HepG2 (cell line): ENCODE results near the gene ANKS1B. TPM values are rescaled to one million over a fixed set of nuclear protein-coding genes. Genes with fewer than 3 reads are reported as not detected.

ENCODE experiments used
- ATAC-seq: fragments of 200-7000 bp; cut with Tn5 transposase; 3 replicates; pipeline ENCODE4 v1.9.1; 2020; ENCODE audit warnings: mild to moderate bottlenecking, moderate library complexity
- BruUV-seq: library from RNA; stranded (reverse); fragments of 400-500 nt; replicated peaks from 2 replicates; lab custom pipeline; 2021; lab: Mats Ljungman, UMichigan
- CTCF ChIA-PET: fragments of 300-600 bp; formaldehyde crosslinking; extraction: SDS; loops from one replicate; lab custom pipeline; 2021; ENCODE audit warnings: low total read pairs, inconsistent platforms, low intra/inter-chr PET ratio; lab: Yijun Ruan, JAX
- POLR2A ChIA-PET: fragments of 350-600 bp; sonication (Branson Sonifier 250); formaldehyde crosslinking; loops from one replicate; lab custom pipeline; 2020; ENCODE audit warnings: antibody characterized with exemption, inconsistent platforms; lab: Yijun Ruan, JAX
- DNase-seq: peaks from one replicate; pipeline ENCODE4 v3.0.0-alpha.2; 2015; ENCODE audit warnings: low spot score
- FAIRE-seq: peaks from 3 replicates; lab custom pipeline; 2011; peaks lifted over from hg19 to GRCh38; lab: Jason Lieb, UNC
- H2AFZ ChIP-seq: one replicate; pipeline ENCODE4 v1.6.1; 2011; ENCODE audit warnings: low read length, inconsistent platforms
- H3K27ac ChIP-seq: fragments of 300-600 bp; 3 replicates; pipeline ENCODE4 v1.8.0; 2011; ENCODE audit warnings: mixed run types, mild to moderate bottlenecking, mixed read lengths, low read length, inconsistent platforms; ENCODE audit not compliant: insufficient read depth; ENCODE audit errors: extremely low read length
- H3K27me3 ChIP-seq, 2 experiments: fragments of 200-600 bp in 1 of 2; 2 replicates in 1 of 2; 3 replicates in 1 of 2; pipeline versions ENCODE4 v1.6.0 to v1.8.0; 2011; ENCODE audit warnings: low read length in 2 of 2, mild to moderate bottlenecking in 2 of 2, moderate library complexity in 2 of 2, inconsistent platforms in 1 of 2; ENCODE audit not compliant: insufficient read depth in 2 of 2, control insufficient read depth in 1 of 2
- H3K36me3 ChIP-seq, 2 experiments: fragments of 200-600 bp in 1 of 2; replicated peaks in 1 of 2; 2 replicates in 1 of 2; 3 replicates in 1 of 2; pipeline versions ENCODE4 v1.5.1 to v1.8.0; 2011; ENCODE audit warnings: low read length in 2 of 2, inconsistent platforms in 1 of 2; ENCODE audit not compliant: insufficient read depth in 2 of 2, control insufficient read depth in 1 of 2
- H3K4me1 ChIP-seq: 2 replicates; pipeline ENCODE4 v1.5.1; 2012; ENCODE audit warnings: low read length, inconsistent platforms; ENCODE audit not compliant: insufficient read depth
- H3K4me2 ChIP-seq: 2 replicates; pipeline ENCODE4 v1.6.0; 2011; ENCODE audit warnings: low read depth, low read length, inconsistent platforms
- H3K4me3 ChIP-seq, 3 experiments: fragments of 200-600 bp in 1 of 3; sonication (generic), shearing (Covaris generic) in 1 of 3; replicated peaks in 1 of 3; 2 replicates each; pipeline ENCODE4 v1.5.1; 2011 to 2016; ENCODE audit warnings: low read length in 3 of 3, inconsistent platforms in 2 of 3, low read depth in 2 of 3, mild to moderate bottlenecking in 2 of 3, control low read depth in 1 of 3, mixed read lengths in 1 of 3; ENCODE audit not compliant: insufficient read depth in 1 of 3
- H3K79me2 ChIP-seq: one replicate; pipeline ENCODE4 v1.6.1; 2011; ENCODE audit warnings: low read length, inconsistent platforms; ENCODE audit not compliant: insufficient read depth
- H3K9ac ChIP-seq: 2 replicates; pipeline ENCODE4 v1.6.0; 2011; ENCODE audit warnings: mild to moderate bottlenecking, low read depth, low read length, inconsistent platforms; ENCODE audit not compliant: insufficient read depth
- H3K9me3 ChIP-seq: 2 replicates; pipeline ENCODE4 v1.5.1; 2012; ENCODE audit warnings: mild to moderate bottlenecking, low read length
- H4K20me1 ChIP-seq: 2 replicates; pipeline ENCODE4 v1.6.0; 2011; ENCODE audit warnings: inconsistent platforms, mild to moderate bottlenecking, low read length, moderate library complexity; ENCODE audit not compliant: insufficient read depth
- GFI1 ChIP-seq: sonication (generic); formaldehyde crosslinking; IDR thresholded peaks from 2 replicates; pipeline ENCODE4 v1.5.0; 2020; ENCODE audit warnings: missing genetic modification reagents, mild to moderate bottlenecking, borderline replicate concordance
- KAT2B ChIP-seq: fragments of 150-350 bp; IDR thresholded peaks from 2 replicates; pipeline ENCODE4 v1.6.1; 2014; ENCODE audit warnings: low read depth, low read length, borderline replicate concordance
- NCOR1 ChIP-seq: fragments of 200-600 bp; sonication (generic); IDR thresholded peaks from 2 replicates; pipeline ENCODE4 v1.7.0; 2017; ENCODE audit warnings: antibody characterized with exemption, low read length, borderline replicate concordance
- SAP130 ChIP-seq: IDR thresholded peaks from 2 replicates; pipeline ENCODE4 v1.6.1; 2016; ENCODE audit warnings: low read depth
- ZBTB20 ChIP-seq: sonication (generic); formaldehyde crosslinking; IDR thresholded peaks from 2 replicates; pipeline ENCODE4 v1.8.1; 2023; ENCODE audit warnings: missing genetic modification reagents, low read depth, mild to moderate bottlenecking, borderline replicate concordance
- ZFP90 ChIP-seq: sonication (generic); formaldehyde crosslinking; IDR thresholded peaks from 2 replicates; pipeline ENCODE4 v1.8.0; 2022; ENCODE audit warnings: missing genetic modification reagents, mild to moderate bottlenecking, inconsistent platforms, borderline replicate concordance
- ZMYM3 ChIP-seq: sonication (generic); formaldehyde crosslinking; IDR thresholded peaks from 2 replicates; pipeline ENCODE4 v1.5.1; 2020; ENCODE audit warnings: mild to moderate bottlenecking, missing genetic modification reagents
- ZNF558 ChIP-seq: sonication (generic); formaldehyde crosslinking; IDR thresholded peaks from 2 replicates; pipeline ENCODE4 v1.9.0; 2022; ENCODE audit warnings: mild to moderate bottlenecking, missing genetic modification reagents, borderline replicate concordance
- ZNF614 ChIP-seq: IDR thresholded peaks from 2 replicates; pipeline ENCODE4 v1.6.1; 2018; ENCODE audit warnings: missing biosample characterization, missing genetic modification reagents, inconsistent platforms, borderline replicate concordance
- WGBS: methylation state at CpG from one replicate; pipeline ENCODE4 v1.1.6; 2017; ENCODE audit warnings: low lambda C conversion rate; 5-methylcytosine and 5-hydroxymethylcytosine counted together
- in situ Hi-C: cut with HindIII; loops from 2 replicates; pipeline ENCODE4 v1.10.0; 2017; ENCODE audit warnings: low pct_unique_long_range_greater_than_20kb; ENCODE audit not compliant: extremely low pct_ligation_motif_present
- intact Hi-C: fragments of 100-400 bp; cut with micrococcal nuclease; formaldehyde crosslinking; loops from one replicate; pipeline ENCODE4 v1.10.0; 2022; ENCODE audit not compliant: unreplicated experiment
- polyA plus RNA-seq, 8 experiments: library from polyadenylated mRNA; depleted of rRNA in 3 of 8; stranded (reverse) in 7 of 8; unstranded in 1 of 8; fragments of >200 nt; fragmentation: Illumina TruSeq in 4 of 8; extraction: Trizol in 4 of 8; gene quantifications; 2 replicates each; pipeline versions ENCODE4 v1.2.1 to v1.2.3, GENCODE V29; 2011 to 2016; ENCODE audit warnings: low read depth in 4 of 8, missing spikeins in 1 of 8, mixed read lengths in 1 of 8; ENCODE audit not compliant: insufficient read depth in 1 of 8
- total RNA-seq, 5 experiments: library from RNA; depleted of rRNA; stranded (reverse); fragments of >200 nt; fragmentation: Illumina TruSeq; extraction: Trizol; gene quantifications; 2 replicates each; pipeline ENCODE4 v1.2.3, GENCODE V29; 2016; ENCODE audit warnings: low read depth in 1 of 5
- TF ChIP-seq, protein P1 (sequence below): sonication (generic); formaldehyde crosslinking; IDR thresholded peaks from 2 replicates; pipeline ENCODE4 v1.8.1; 2023; ENCODE audit warnings: mild to moderate bottlenecking, missing genetic modification reagents, borderline replicate concordance
- TF ChIP-seq, protein P2 (sequence below): sonication (generic); formaldehyde crosslinking; IDR thresholded peaks from 2 replicates; pipeline ENCODE4 v1.5.1; 2020; ENCODE audit warnings: missing genetic modification reagents, mild to moderate bottlenecking, borderline replicate concordance
- TF ChIP-seq, protein P3 (sequence below): sonication (generic); formaldehyde crosslinking; IDR thresholded peaks from 2 replicates; pipeline ENCODE4 v1.8.0; 2022; ENCODE audit warnings: mild to moderate bottlenecking, missing genetic modification reagents, borderline replicate concordance
- TF ChIP-seq, protein P4 (sequence below): sonication (generic); formaldehyde crosslinking; IDR thresholded peaks from 2 replicates; pipeline ENCODE4 v1.8.0; 2022; ENCODE audit warnings: missing genetic modification reagents, mild to moderate bottlenecking, inconsistent platforms, borderline replicate concordance
- TF ChIP-seq, protein P5 (sequence below): sonication (generic); formaldehyde crosslinking; IDR thresholded peaks from 2 replicates; pipeline ENCODE4 v1.5.1; 2020; ENCODE audit warnings: missing genetic modification reagents, mild to moderate bottlenecking, borderline replicate concordance

Gene ANKS1B
- total and polyA plus RNA-seq, 2 of the 13 experiments (the other 11 are each of a cell fraction or from before 2014, with no cell fraction given), result 0.15 TPM; not detected in 1

DNA sequence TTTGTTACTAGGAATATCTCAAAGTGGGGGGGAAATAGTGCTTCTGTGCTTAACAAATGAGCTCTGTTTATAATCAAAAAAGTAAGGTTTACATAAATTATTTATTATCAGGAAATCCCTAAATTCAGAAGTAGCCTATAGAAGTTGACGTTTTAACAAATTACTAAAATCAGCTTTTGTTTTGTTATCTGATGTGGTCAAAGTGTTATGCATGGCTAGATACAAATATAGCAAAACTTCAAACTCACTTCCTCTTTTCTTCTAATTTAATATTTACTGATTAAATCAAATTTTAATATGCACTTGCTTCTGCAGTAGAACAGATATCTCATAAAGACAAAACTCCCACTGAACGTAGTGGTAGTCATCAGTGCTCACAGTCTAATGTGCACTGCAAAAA lies 289.7 kb downstream of the ANKS1B start:
- Histone ChIP-seq H3K4me1 (no peaks in the 10 kb centered on the region), H3K4me2 (no peak overlapping the region), H3K79me2 (no peaks in the 10 kb centered on the region), H2AFZ (no peak overlapping the region), H3K9me3 (no peaks in the 10 kb centered on the region)
- ChIA-PET CTCF (no interaction called here), POLR2A (no interaction called here)
- no TSS peak for BruUV-seq
- intact Hi-C loops, result no loop called here
- in situ Hi-C loops, result no loop called here
- TF ChIP-seq, protein P1, sequence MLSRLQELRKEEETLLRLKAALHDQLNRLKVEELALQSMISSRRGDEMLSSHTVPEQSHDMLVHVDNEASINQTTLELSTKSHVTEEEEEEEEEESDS (CRISPR knock-in tag), result no peak
- TF ChIP-seq ZMYM3 (CRISPR knock-in tag), result no peak
- TF ChIP-seq, protein P2, sequence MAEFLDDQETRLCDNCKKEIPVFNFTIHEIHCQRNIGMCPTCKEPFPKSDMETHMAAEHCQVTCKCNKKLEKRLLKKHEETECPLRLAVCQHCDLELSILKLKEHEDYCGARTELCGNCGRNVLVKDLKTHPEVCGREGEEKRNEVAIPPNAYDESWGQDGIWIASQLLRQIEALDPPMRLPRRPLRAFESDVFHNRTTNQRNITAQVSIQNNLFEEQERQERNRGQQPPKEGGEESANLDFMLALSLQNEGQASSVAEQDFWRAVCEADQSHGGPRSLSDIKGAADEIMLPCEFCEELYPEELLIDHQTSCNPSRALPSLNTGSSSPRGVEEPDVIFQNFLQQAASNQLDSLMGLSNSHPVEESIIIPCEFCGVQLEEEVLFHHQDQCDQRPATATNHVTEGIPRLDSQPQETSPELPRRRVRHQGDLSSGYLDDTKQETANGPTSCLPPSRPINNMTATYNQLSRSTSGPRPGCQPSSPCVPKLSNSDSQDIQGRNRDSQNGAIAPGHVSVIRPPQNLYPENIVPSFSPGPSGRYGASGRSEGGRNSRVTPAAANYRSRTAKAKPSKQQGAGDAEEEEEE (CRISPR knock-in tag), result no peak
- no peak for TF ChIP-seq ZBTB20 (CRISPR knock-in tag)
- TF ChIP-seq, protein P3, sequence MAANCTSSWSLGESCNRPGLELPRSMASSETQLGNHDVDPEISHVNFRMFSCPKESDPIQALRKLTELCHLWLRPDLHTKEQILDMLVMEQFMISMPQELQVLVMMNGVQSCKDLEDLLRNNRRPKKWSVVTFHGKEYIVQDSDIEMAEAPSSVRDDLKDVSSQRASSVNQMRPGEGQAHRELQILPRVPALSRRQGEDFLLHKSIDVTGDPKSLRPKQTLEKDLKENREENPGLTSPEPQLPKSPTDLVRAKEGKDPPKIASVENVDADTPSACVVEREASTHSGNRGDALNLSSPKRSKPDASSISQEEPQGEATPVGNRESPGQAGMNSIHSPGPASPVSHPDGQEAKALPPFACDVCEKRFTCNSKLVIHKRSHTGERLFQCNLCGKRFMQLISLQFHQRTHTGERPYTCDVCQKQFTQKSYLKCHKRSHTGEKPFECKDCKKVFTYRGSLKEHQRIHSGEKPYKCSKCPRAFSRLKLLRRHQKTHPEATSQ, result no peak
- TF ChIP-seq, protein P4, sequence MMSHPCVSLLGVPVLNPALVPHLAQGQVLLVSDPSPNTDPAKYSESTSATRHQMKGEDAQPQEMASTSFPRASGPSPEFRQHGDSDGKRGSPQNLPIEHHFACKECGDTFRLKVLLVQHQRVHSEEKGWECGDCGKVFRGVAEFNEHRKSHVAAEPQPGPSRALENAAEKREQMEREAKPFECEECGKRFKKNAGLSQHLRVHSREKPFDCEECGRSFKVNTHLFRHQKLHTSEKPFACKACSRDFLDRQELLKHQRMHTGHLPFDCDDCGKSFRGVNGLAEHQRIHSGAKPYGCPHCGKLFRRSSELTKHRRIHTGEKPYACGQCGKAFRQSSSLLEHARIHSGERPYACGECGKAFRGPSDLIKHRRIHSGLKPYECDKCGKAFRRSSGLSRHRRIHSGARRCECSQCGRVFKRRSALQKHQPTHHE (CRISPR knock-in tag), result no peak
- no peak for TF ChIP-seq KAT2B
- no peak for TF ChIP-seq SAP130
- TF ChIP-seq ZFP90 (CRISPR knock-in tag), result no peak
- TF ChIP-seq ZNF614 (CRISPR knock-in tag), result no peak
- TF ChIP-seq NCOR1, result no peak
- TF ChIP-seq, protein P5, sequence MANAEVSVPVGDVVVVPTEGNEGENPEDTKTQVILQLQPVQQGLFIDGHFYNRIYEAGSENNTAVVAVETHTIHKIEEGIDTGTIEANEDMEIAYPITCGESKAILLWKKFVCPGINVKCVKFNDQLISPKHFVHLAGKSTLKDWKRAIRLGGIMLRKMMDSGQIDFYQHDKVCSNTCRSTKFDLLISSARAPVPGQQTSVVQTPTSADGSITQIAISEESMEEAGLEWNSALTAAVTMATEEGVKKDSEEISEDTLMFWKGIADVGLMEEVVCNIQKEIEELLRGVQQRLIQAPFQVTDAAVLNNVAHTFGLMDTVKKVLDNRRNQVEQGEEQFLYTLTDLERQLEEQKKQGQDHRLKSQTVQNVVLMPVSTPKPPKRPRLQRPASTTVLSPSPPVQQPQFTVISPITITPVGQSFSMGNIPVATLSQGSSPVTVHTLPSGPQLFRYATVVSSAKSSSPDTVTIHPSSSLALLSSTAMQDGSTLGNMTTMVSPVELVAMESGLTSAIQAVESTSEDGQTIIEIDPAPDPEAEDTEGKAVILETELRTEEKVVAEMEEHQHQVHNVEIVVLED, result no peak
- TF ChIP-seq GFI1 (CRISPR knock-in tag), result no peak
- TF ChIP-seq ZNF558, result no peak
- TF ChIP-seq, all 625 proteins: peak for 0
- Histone ChIP-seq H4K20me1 (no peaks in the 10 kb centered on the region), H3K27ac (no peak overlapping the region), H3K4me3 (no peak overlapping the region), H3K36me3 (no peaks in the 10 kb centered on the region), H3K27me3 (no peaks in the 10 kb centered on the region), H3K9ac (no peak overlapping the region)
- FAIRE-seq, result no peak
- ATAC-seq, result no peak
- no peak for DNase-seq
- 1% methylated on average over 2 of the region's 2 CpGs for WGBS
